ENCODE results near the gene RGS10.

The RGS10 gene

GRCh38 chr10:119518176-119518575, 24.3 kb downstream of the RGS10 start:
- DNase-seq, result no peak

GRCh38 chr10:119517235-119518141, 25.0 kb downstream of the RGS10 start:
- DNase-seq, result peak; percentile 78 to 88 (median 86)

- DNase-seq, result peak; percentile 79 to 91 (median 89)
These were observed 25.9 kb downstream of the RGS10 start for GRCh38 chr10:119516381-119517234.

GRCh38 chr10:119515511-119516045, 26.9 kb downstream of the RGS10 start:
- no peak for DNase-seq

- DNase-seq, result no peak
These were observed 27.7 kb downstream of the RGS10 start for GRCh38 chr10:119514819-119515218.

- no peak for DNase-seq
These were observed 30.5 kb downstream of the RGS10 start for GRCh38 chr10:119511828-119512515.

GRCh38 chr10:119509909-119510451, 32.5 kb downstream of the RGS10 start:
- peak in 1 of 4 experiments; percentile 12 for DNase-seq

GRCh38 chr10:119507115-119507514, 35.4 kb downstream of the RGS10 start:
- DNase-seq, result no peak

- no peak for DNase-seq
These were observed 36.8 kb downstream of the RGS10 start for GRCh38 chr10:119505588-119506315.

GRCh38 chr10:119505131-119505551, 37.4 kb downstream of the RGS10 start:
- DNase-seq, result no peak

GRCh38 chr10:119504651-119505050, 37.9 kb downstream of the RGS10 start:
- DNase-seq, result no peak

- DNase-seq, result no peak
These were observed 38.7 kb downstream of the RGS10 start for GRCh38 chr10:119503821-119504220.

- DNase-seq, result no peak
These were observed 39.8 kb downstream of the RGS10 start for GRCh38 chr10:119502618-119503155.

GRCh38 chr10:119502209-119502608, 40.3 kb downstream of the RGS10 start:
- DNase-seq, result no peak

GRCh38 chr10:119501690-119502089, 40.8 kb downstream of the RGS10 start:
- no peak for DNase-seq

GRCh38 chr10:119500821-119501220, 41.7 kb downstream of the RGS10 start:
- no peak for DNase-seq

- DNase-seq, result no peak
These were observed 42.3 kb downstream of the RGS10 start for GRCh38 chr10:119500123-119500795.

GRCh38 chr10:119499677-119500002, 42.9 kb downstream of the RGS10 start:
- DNase-seq, result no peak

GRCh38 chr10:119498889-119499676, 43.4 kb downstream of the RGS10 start:
- DNase-seq, result peak in 3 of 4 experiments; percentile 30 to 41 (median 32)

- no peak for DNase-seq
These were observed 45.3 kb downstream of the RGS10 start for GRCh38 chr10:119497243-119497642.

Data from suppressor macrophage (primary cell).